ENCODE data around the gene EML4. TPM values are rescaled to one million over a fixed set of nuclear protein-coding genes. Genes with fewer than 3 reads are reported as not detected.

Gene EML4
- total and polyA plus RNA-seq, 3 experiments from 2014 or later = 58.0 to 70.8 (median 61.5) TPM

DNA sequence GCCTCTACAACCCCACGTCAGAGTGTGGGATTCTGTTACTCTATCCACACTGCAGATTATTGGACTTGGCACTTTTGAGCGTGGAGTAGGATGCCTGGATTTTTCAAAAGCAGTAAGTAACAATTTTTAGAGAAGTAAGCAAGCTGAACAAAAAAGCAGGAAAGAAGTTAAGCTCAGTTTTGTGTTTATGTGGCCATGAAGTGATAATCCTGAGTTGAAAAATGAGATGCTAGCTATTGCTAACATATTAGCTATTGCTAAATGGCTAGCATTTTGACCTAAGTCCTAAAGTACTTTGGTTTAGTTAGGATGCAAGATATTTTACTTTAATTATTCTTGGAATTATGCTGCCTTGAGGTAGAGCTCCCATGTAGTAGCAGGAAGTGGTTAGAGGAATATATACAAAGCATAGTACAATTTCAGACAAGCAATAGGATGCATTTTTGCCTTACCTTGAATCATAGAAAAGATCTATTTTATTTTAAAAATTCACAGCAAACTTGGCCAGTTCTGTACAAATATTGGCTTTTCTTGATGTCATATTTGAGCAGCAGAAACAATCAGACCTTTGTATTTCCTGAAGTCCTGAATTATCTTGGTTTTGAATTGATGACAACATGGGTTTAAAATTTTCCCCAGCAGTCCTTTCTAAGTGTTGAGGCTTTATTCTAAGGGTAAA is 117.3 kb downstream of the EML4 start:
- Mint-ChIP-seq H3K27me3 (no peaks in the 10 kb centered on the region), H3K36me3 (peaks cover 18 to 80% (median 36%) of the 10 kb centered on the region in 3 donors), H3K4me3 (no peak overlapping the region), H3K9me3 (no peaks in the 10 kb centered on the region), H3K27ac (peak overlapping the region in 3 of 8 donors; percentile 13 to 70 (median 28)), H3K4me1 (peaks cover 33 to 47% (median 41%) of the 10 kb centered on the region in 3 donors)
- ChIA-PET POLR2A (no interaction called here), CTCF (interaction anchor here (0.9 kb wide), 1 partner anchor 20 kb away, joined by 3 read pairs; no protein-coding TSS in a partner anchor)
- DNase-seq = no peak
- H3K4me3 ChIP-seq (ENCODE audit: low read length) = no peak overlapping the region
- H3K27ac ChIP-seq (ENCODE audit: low read depth, low read length) = no peak overlapping the region
- H3K27me3 ChIP-seq (ENCODE audit: insufficient read depth, low read length, poor library complexity, severe bottlenecking) = no peaks in the 10 kb centered on the region
- peaks cover 31% of the 10 kb centered on the region for H3K36me3 ChIP-seq (ENCODE audit: insufficient read depth, low read length)
- peaks cover 10% of the 10 kb centered on the region for H3K4me1 ChIP-seq (ENCODE audit: insufficient read depth, low read length)
- H3K9me3 ChIP-seq (ENCODE audit: low read length) = no peaks in the 10 kb centered on the region

DNA sequence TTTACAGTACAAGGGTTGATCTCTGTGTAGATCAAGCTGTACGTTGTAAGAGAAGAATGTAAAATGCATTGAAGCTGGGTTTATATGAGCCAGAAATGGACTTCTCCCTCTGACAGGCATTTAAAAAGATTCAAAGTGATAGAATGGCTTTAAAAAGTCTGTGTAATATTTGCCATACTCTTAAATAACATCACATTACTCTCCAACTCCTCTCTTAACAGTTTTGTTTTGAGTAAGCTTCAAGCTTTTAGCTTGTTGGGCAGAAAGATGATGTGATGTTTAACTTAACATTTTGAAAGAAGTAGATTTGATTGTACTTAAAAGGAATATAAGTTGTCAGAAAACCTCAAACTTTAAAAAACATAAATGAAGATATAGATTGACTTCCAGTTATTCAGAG is 119.7 kb downstream of the EML4 start:
- H3K27me3 Mint-ChIP-seq = no peaks in the 10 kb centered on the region
- H3K9me3 Mint-ChIP-seq = no peaks in the 10 kb centered on the region
- Histone ChIP-seq H3K36me3 (ENCODE audit: insufficient read depth, low read length) (peaks cover 22% of the 10 kb centered on the region), H3K4me1 (ENCODE audit: insufficient read depth, low read length) (peaks cover 10% of the 10 kb centered on the region), H3K27ac (ENCODE audit: low read depth, low read length) (no peak overlapping the region), H3K4me3 (ENCODE audit: low read length) (no peak overlapping the region), H3K27me3 (ENCODE audit: insufficient read depth, low read length, poor library complexity, severe bottlenecking) (no peaks in the 10 kb centered on the region), H3K9me3 (ENCODE audit: low read length) (no peaks in the 10 kb centered on the region)
- H3K27ac Mint-ChIP-seq = peak overlapping the region in 4 of 8 donors; percentile 3 to 74 (median 35)
- POLR2A ChIA-PET = no interaction called here
- no peak overlapping the region for H3K4me3 Mint-ChIP-seq
- DNase-seq = no peak
- peaks cover 16 to 79% (median 38%) of the 10 kb centered on the region in 3 donors for H3K36me3 Mint-ChIP-seq
- H3K4me1 Mint-ChIP-seq = peaks cover 39 to 56% (median 54%) of the 10 kb centered on the region in 3 donors
- CTCF ChIA-PET = interaction anchor here (1.0 kb wide), 1 partner anchor 40 kb away, joined by 3 read pairs; no protein-coding TSS in a partner anchor

DNA sequence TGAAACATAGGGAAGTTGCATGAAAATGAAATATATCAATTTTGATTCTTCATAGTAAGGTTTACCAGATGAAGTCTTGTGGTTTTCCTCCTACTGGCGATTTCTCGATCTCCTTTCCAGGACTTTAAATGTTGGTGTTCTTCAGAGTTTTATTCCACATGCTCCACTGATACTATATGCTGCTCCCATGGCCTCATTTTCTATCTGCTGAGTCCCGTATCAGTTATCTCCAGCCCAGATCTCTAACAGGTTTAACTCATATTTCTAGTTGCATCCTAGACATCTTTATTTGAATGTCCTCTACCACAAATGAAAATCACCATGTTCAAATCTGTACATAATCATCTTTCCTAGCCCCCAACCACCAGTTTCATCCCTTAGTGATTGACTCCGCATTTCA is 120.1 kb downstream of the EML4 start:
- Mint-ChIP-seq H3K9me3 (no peaks in the 10 kb centered on the region), H3K36me3 (peaks cover 16 to 78% (median 36%) of the 10 kb centered on the region in 3 donors), H3K27me3 (no peaks in the 10 kb centered on the region), H3K4me3 (peak overlapping the region in 1 of 7 donors; percentile 20), H3K4me1 (peaks cover 39 to 56% (median 51%) of the 10 kb centered on the region in 3 donors), H3K27ac (peak overlapping the region; percentile 3 to 77 (median 38))
- ChIA-PET POLR2A (no interaction called here), CTCF (no interaction called here)
- no peak overlapping the region for H3K27ac ChIP-seq (ENCODE audit: low read depth, low read length)
- H3K36me3 ChIP-seq (ENCODE audit: insufficient read depth, low read length) = peaks cover 20% of the 10 kb centered on the region
- H3K27me3 ChIP-seq (ENCODE audit: insufficient read depth, low read length, poor library complexity, severe bottlenecking) = no peaks in the 10 kb centered on the region
- peaks cover 10% of the 10 kb centered on the region for H3K4me1 ChIP-seq (ENCODE audit: insufficient read depth, low read length)
- H3K9me3 ChIP-seq (ENCODE audit: low read length) = no peaks in the 10 kb centered on the region
- no peak overlapping the region for H3K4me3 ChIP-seq (ENCODE audit: low read length)
- DNase-seq = no peak

DNA sequence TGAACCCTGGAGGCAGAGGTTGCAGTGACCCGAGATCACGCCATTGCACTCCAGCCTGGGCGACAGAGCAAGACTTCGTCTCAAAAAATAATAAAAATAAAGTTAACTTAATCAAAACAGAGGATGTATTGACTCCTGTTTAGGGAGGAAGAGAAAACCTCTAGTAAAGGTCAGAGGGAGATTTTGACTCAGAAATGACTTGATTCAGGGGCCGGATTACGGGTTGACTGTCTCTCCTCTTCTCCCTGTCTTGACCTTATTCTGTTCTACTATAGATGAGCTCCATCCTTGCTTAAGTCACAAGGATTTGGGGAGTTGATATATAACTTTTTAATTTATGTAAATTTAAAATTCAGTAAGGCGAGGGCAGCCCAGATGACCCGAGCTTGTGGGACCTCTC is 120.9 kb downstream of the EML4 start:
- H3K4me3 ChIP-seq (ENCODE audit: low read length) = no peak overlapping the region
- Mint-ChIP-seq H3K4me3 (no peak overlapping the region), H3K4me1 (peaks cover 42 to 59% (median 55%) of the 10 kb centered on the region in 3 donors), H3K27me3 (no peaks in the 10 kb centered on the region), H3K9me3 (no peaks in the 10 kb centered on the region), H3K27ac (peak overlapping the region in 1 of 8 donors; percentile 32), H3K36me3 (peaks cover 20 to 81% (median 39%) of the 10 kb centered on the region in 3 donors)
- H3K9me3 ChIP-seq (ENCODE audit: low read length) = no peaks in the 10 kb centered on the region
- no peak overlapping the region for H3K27ac ChIP-seq (ENCODE audit: low read depth, low read length)
- no peak for DNase-seq
- POLR2A ChIA-PET = no interaction called here
- CTCF ChIA-PET = interaction anchor here (0.6 kb wide), 1 partner anchor 24 kb away, joined by 3 read pairs; no protein-coding TSS in a partner anchor
- H3K36me3 ChIP-seq (ENCODE audit: insufficient read depth, low read length) = peaks cover 24% of the 10 kb centered on the region
- no peaks in the 10 kb centered on the region for H3K27me3 ChIP-seq (ENCODE audit: insufficient read depth, low read length, poor library complexity, severe bottlenecking)
- peaks cover 10% of the 10 kb centered on the region for H3K4me1 ChIP-seq (ENCODE audit: insufficient read depth, low read length)

DNA sequence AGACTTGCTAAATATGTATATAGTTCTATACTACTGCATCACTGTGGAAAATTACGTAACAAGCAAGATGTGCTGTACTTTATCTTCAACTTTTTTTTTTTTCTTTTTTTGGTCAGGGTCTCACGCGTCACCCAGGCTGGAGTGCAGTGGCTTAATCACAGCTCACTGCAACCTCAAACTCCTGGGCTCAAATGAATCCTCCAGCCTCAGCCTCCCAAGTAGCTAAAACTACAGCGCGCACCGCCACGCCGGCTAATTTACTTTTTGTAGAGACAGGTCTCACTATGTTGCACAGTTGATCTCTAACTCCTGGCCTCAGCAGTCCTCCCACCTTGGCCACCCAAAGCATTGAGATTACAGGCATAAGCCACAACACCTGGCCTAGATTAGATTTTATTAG is 123.9 kb downstream of the EML4 start:
- Mint-ChIP-seq H3K27me3 (no peaks in the 10 kb centered on the region), H3K4me1 (peaks cover 52 to 72% (median 65%) of the 10 kb centered on the region in 3 donors), H3K9me3 (no peaks in the 10 kb centered on the region), H3K36me3 (peaks cover 36 to 84% (median 41%) of the 10 kb centered on the region in 3 donors), H3K27ac (peak overlapping the region in 6 of 8 donors; percentile 11 to 82 (median 70)), H3K4me3 (peak overlapping the region in 5 of 7 donors; percentile 9 to 61 (median 23))
- Histone ChIP-seq H3K4me3 (ENCODE audit: low read length) (no peak overlapping the region), H3K4me1 (ENCODE audit: insufficient read depth, low read length) (peaks cover 25% of the 10 kb centered on the region), H3K36me3 (ENCODE audit: insufficient read depth, low read length) (peaks cover 32% of the 10 kb centered on the region), H3K27me3 (ENCODE audit: insufficient read depth, low read length, poor library complexity, severe bottlenecking) (no peaks in the 10 kb centered on the region), H3K9me3 (ENCODE audit: low read length) (no peaks in the 10 kb centered on the region), H3K27ac (ENCODE audit: low read depth, low read length) (no peak overlapping the region)
- ChIA-PET POLR2A (interaction anchor here (0.6 kb wide), 2 partner anchors 73 to 187 kb away, joined by 4 to 7 read pairs; no protein-coding TSS in a partner anchor), CTCF (no interaction called here)
- no peak for DNase-seq

DNA sequence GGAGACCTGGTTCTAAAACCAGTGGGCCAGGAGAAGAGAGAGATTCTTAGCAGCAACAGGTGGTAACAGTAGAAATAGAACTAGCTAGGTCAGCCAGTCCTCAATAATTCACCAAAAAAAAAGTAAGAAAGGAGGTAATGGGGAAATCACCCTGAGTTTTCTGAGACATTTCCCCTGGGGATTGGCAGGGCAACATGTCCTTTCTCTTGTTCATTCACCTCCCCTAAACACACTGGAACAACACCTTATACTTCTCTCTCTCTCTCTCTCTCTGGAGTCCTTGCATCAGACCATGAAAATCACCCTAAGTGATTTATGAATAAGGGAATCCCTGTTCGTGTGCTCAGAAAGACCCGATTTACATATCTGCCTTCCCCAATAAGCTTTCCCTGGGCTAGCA is 127.1 kb downstream of the EML4 start:
- peak overlapping the region; percentile 73 to 93 (median 82) for H3K27ac Mint-ChIP-seq
- Histone ChIP-seq H3K27me3 (ENCODE audit: insufficient read depth, low read length, poor library complexity, severe bottlenecking) (no peaks in the 10 kb centered on the region), H3K36me3 (ENCODE audit: insufficient read depth, low read length) (peaks cover 31% of the 10 kb centered on the region), H3K4me1 (ENCODE audit: insufficient read depth, low read length) (peaks cover 49% of the 10 kb centered on the region), H3K4me3 (ENCODE audit: low read length) (no peak overlapping the region), H3K27ac (ENCODE audit: low read depth, low read length) (no peak overlapping the region), H3K9me3 (ENCODE audit: low read length) (no peaks in the 10 kb centered on the region)
- peaks cover 32 to 91% (median 39%) of the 10 kb centered on the region in 3 donors for H3K36me3 Mint-ChIP-seq
- peak overlapping the region in 4 of 7 donors; percentile 40 to 64 (median 50) for H3K4me3 Mint-ChIP-seq
- no peaks in the 10 kb centered on the region for H3K9me3 Mint-ChIP-seq
- POLR2A ChIA-PET = no interaction called here
- no peaks in the 10 kb centered on the region for H3K27me3 Mint-ChIP-seq
- peaks cover 59 to 83% (median 80%) of the 10 kb centered on the region in 3 donors for H3K4me1 Mint-ChIP-seq
- CTCF ChIA-PET = interaction anchor here (1.3 kb wide), 1 partner anchor 10 kb away, joined by 3 read pairs; no protein-coding TSS in a partner anchor
- no peak for DNase-seq

DNA sequence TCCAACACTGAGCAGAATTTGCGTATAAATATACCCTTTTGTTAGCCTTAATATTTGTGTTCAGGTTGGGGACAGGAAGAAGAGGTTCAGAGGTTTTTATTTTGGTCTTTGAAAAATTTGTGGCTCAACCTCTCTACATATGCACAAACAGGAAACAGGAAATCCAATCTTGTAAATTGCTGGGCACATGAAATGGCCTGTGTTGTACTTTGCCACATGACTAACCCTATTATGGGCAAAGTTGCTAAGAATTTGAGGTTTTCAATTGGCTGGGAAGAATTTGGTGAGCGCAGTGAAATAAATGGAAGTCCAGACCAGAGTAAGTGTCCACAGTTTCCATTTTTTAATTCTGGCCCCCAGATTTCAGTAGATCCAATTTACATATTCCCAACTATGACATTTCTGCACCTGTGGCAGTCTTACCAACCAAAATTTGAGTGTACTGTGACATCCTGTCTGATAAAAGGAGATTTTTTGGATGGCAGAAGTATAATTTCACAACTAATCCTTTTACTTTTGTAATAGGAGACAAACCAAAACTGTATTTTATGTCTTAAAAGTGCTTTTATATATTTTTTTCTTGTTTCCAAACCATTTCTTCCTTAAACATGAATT is 128.3 kb downstream of the EML4 start:
- peaks cover 49% of the 10 kb centered on the region for H3K4me1 ChIP-seq (ENCODE audit: insufficient read depth, low read length)
- peak in 2 of 5 donors; percentile 55 to 58 for DNase-seq
- H3K36me3 ChIP-seq (ENCODE audit: insufficient read depth, low read length) = peaks cover 32% of the 10 kb centered on the region
- no peak overlapping the region for H3K4me3 ChIP-seq (ENCODE audit: low read length)
- Mint-ChIP-seq H3K4me1 (peaks cover 56 to 78% (median 74%) of the 10 kb centered on the region in 3 donors), H3K27me3 (no peaks in the 10 kb centered on the region), H3K36me3 (peaks cover 24 to 87% (median 40%) of the 10 kb centered on the region in 3 donors), H3K27ac (peak overlapping the region; percentile 64 to 93 (median 84)), H3K9me3 (no peaks in the 10 kb centered on the region), H3K4me3 (peak overlapping the region; percentile 28 to 71 (median 64))
- H3K9me3 ChIP-seq (ENCODE audit: low read length) = no peaks in the 10 kb centered on the region
- POLR2A ChIA-PET = no interaction called here
- H3K27ac ChIP-seq (ENCODE audit: low read depth, low read length) = no peak overlapping the region
- CTCF ChIA-PET = no interaction called here
- no peaks in the 10 kb centered on the region for H3K27me3 ChIP-seq (ENCODE audit: insufficient read depth, low read length, poor library complexity, severe bottlenecking)

DNA sequence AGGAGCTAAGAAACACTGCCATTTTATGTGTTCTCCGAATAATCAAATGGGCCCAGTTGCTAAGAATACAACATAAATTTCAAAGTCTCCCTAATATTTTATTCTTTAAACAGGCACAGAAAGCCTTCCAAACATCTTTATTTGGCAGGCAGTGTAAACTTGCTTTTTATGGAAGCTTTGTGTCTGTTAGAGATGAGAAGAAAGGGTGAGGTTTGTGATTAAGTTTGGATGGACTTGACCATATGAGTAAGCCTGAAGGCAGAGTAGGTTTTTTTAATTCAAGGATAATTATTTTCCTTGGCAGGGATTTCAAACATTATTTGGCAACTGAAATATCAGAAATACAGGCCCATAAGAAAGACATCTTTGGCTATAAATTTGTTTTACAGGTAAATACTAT is 129.0 kb downstream of the EML4 start:
- peak overlapping the region in 6 of 7 donors; percentile 26 to 71 (median 62) for H3K4me3 Mint-ChIP-seq
- H3K36me3 Mint-ChIP-seq = peaks cover 25 to 88% (median 40%) of the 10 kb centered on the region in 3 donors
- CTCF ChIA-PET = interaction anchor here (0.6 to 1.0 kb wide), 2 partner anchors 31 to 165 kb away, joined by 3 to 6 read pairs; no protein-coding TSS in a partner anchor
- peaks cover 55 to 74% (median 67%) of the 10 kb centered on the region in 3 donors for H3K4me1 Mint-ChIP-seq
- DNase-seq = no peak
- Histone ChIP-seq H3K4me1 (ENCODE audit: insufficient read depth, low read length) (peaks cover 49% of the 10 kb centered on the region), H3K27me3 (ENCODE audit: insufficient read depth, low read length, poor library complexity, severe bottlenecking) (no peaks in the 10 kb centered on the region), H3K9me3 (ENCODE audit: low read length) (no peaks in the 10 kb centered on the region), H3K4me3 (ENCODE audit: low read length) (no peak overlapping the region), H3K36me3 (ENCODE audit: insufficient read depth, low read length) (peaks cover 36% of the 10 kb centered on the region), H3K27ac (ENCODE audit: low read depth, low read length) (no peak overlapping the region)
- POLR2A ChIA-PET = no interaction called here
- H3K27me3 Mint-ChIP-seq = no peaks in the 10 kb centered on the region
- H3K27ac Mint-ChIP-seq = peak overlapping the region in 7 of 8 donors; percentile 73 to 93 (median 86)
- H3K9me3 Mint-ChIP-seq = no peaks in the 10 kb centered on the region

All from CD8-positive, alpha-beta memory T cell (primary cell).